Thyroid gland (tissue), 4 donors: ENCODE data around the gene LDLRAD4.

Source experiments
- POLR2A ChIP-seq, 2 donors: fragments of 450-650 bp; IDR thresholded peaks; one replicate each; pipeline ENCODE4 v1.6.1; 2017; ENCODE audit warnings: antibody characterized with exemption in 2 of 2, mild to moderate bottlenecking in 2 of 2, moderate library complexity in 1 of 2
- TF ChIP-seq, protein P1 (sequence below), 6 experiments: fragments of 200-600 bp in 3 of 6; fragments of 450-650 bp in 3 of 6; sonication (generic) in 3 of 6; IDR thresholded peaks; one replicate each; pipeline ENCODE4 v1.5.1; 2016 to 2019; ENCODE audit warnings: antibody characterized with exemption in 6 of 6, mild to moderate bottlenecking in 2 of 6, inconsistent platforms in 1 of 6, moderate library complexity in 1 of 6

DNA sequence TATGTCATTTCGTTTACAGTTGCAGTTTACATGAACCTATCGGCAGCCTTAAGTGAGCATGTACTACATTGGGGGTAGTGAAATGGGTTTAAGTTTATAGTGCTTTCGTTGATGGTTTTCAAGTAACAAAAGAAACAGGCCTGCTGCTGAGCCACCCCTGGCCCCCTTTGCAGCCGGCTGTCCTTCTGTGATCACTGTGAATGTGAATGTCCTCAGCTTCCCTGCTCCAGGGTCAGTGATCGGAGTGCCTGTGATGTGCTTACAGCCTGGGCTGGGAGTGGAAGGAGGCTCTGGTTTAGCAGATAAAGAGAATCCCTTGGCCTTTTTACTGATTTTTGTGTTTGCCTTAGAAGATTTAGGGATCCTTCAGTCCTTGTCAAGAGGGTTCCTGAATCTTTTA, 353.6 kb downstream of the LDLRAD4 start:
- TF ChIP-seq, protein P1, sequence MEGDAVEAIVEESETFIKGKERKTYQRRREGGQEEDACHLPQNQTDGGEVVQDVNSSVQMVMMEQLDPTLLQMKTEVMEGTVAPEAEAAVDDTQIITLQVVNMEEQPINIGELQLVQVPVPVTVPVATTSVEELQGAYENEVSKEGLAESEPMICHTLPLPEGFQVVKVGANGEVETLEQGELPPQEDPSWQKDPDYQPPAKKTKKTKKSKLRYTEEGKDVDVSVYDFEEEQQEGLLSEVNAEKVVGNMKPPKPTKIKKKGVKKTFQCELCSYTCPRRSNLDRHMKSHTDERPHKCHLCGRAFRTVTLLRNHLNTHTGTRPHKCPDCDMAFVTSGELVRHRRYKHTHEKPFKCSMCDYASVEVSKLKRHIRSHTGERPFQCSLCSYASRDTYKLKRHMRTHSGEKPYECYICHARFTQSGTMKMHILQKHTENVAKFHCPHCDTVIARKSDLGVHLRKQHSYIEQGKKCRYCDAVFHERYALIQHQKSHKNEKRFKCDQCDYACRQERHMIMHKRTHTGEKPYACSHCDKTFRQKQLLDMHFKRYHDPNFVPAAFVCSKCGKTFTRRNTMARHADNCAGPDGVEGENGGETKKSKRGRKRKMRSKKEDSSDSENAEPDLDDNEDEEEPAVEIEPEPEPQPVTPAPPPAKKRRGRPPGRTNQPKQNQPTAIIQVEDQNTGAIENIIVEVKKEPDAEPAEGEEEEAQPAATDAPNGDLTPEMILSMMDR (IDR thresholded peaks at IDR 0.05) = no peak
- no peak for TF ChIP-seq POLR2A (IDR thresholded peaks at IDR 0.05)
